ENCODE data around the gene ZFYVE28.

GRCh38 chr4:2331519-2332200, 86.8 kb downstream of the ZFYVE28 start:
- TF ChIP-seq SIX5 (IDR thresholded peaks at IDR 0.05; ENCODE audit: low read depth, low read length, severe bottlenecking) = no peak
- no peak for TF ChIP-seq CEBPB (IDR thresholded peaks at IDR 0.05; ENCODE audit: borderline replicate concordance in 1 of 2, low read depth in 2 of 2, low read length in 2 of 2)
- no peak for TF ChIP-seq HDAC6 (IDR thresholded peaks at IDR 0.05; ENCODE audit: unreplicated experiment)
- no peak for TF ChIP-seq TAF1 (IDR thresholded peaks at IDR 0.05; ENCODE audit: borderline replicate concordance, low read depth, low read length)
- no peak for TF ChIP-seq CTCF (IDR thresholded peaks at IDR 0.05 in 2 of 3, conservative IDR thresholded peaks at IDR 0.05 in 1 of 3; ENCODE audit: control insufficient read depth in 2 of 3, extremely low read depth in 1 of 3, insufficient read depth in 1 of 3, low read depth in 3 of 3, low read length in 3 of 3)
- TF ChIP-seq EP300 (IDR thresholded peaks at IDR 0.05; ENCODE audit: borderline replicate concordance in 1 of 2, control insufficient read depth in 1 of 2, low read depth in 2 of 2, low read length in 2 of 2) = no peak
- TF ChIP-seq NBN (IDR thresholded peaks at IDR 0.05) = no peak

All from GM12878 (cell line).